ENCODE results near the gene RNF224.

Gene RNF224

DNA sequence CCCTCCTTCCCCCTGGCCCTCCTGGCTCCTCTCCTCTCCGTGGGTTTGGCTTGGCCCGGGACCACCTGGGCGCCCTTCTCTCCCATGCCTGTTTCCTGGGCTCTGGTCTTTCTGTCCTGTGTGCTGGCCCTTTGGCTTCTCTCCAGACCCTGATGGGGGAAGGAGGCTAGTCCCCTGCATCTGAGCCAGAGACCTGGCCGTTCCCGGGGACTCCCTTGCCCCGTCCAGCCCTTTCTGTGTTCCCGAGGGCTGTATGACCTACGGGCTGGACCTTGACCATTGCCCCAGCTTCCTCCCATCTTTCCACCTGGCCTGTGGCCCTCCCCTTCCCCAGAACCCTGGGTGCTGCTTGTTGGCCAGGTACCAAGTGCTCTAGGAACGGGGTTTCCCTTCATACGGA, 36.2 kb downstream of the RNF224 start:
- TF ChIP-seq, protein P1, sequence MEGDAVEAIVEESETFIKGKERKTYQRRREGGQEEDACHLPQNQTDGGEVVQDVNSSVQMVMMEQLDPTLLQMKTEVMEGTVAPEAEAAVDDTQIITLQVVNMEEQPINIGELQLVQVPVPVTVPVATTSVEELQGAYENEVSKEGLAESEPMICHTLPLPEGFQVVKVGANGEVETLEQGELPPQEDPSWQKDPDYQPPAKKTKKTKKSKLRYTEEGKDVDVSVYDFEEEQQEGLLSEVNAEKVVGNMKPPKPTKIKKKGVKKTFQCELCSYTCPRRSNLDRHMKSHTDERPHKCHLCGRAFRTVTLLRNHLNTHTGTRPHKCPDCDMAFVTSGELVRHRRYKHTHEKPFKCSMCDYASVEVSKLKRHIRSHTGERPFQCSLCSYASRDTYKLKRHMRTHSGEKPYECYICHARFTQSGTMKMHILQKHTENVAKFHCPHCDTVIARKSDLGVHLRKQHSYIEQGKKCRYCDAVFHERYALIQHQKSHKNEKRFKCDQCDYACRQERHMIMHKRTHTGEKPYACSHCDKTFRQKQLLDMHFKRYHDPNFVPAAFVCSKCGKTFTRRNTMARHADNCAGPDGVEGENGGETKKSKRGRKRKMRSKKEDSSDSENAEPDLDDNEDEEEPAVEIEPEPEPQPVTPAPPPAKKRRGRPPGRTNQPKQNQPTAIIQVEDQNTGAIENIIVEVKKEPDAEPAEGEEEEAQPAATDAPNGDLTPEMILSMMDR (conservative IDR thresholded peaks at IDR 0.05; ENCODE audit: low read depth, low read length), result no peak

DNA sequence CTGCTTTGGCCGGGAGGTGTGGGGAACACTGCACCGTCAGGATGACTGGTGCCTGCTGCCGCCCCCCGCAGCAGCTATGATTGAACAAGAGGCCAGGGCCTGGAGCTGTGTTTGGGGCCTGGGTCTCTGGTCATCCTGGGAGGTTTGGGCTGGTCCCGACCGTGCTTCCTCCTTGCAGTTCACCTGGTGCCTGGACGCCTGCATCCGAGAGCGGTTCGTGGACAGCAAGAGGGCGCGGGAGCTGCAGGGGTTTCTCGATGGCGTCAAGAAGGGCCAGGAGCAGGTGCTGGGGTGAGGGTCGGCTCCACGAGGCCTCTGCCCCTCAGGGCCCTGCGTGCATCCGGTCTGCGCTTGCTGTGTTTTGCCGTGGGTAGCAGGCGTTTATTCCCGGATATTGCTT, 36.8 kb downstream of the RNF224 start:
- no peak overlapping the region for H3K4me3 ChIP-seq (ENCODE audit: low read depth, low read length)
- TF ChIP-seq, protein P1 (conservative IDR thresholded peaks at IDR 0.05; ENCODE audit: low read depth, low read length), result no peak
- DNase-seq (ENCODE audit: low read depth), result no peak

More for the DNA sequence above, 36.2 kb downstream of the RNF224 start:
- no peak for DNase-seq (ENCODE audit: low read depth)
- no peak overlapping the region for H3K4me3 ChIP-seq (ENCODE audit: low read depth, low read length)

DNA sequence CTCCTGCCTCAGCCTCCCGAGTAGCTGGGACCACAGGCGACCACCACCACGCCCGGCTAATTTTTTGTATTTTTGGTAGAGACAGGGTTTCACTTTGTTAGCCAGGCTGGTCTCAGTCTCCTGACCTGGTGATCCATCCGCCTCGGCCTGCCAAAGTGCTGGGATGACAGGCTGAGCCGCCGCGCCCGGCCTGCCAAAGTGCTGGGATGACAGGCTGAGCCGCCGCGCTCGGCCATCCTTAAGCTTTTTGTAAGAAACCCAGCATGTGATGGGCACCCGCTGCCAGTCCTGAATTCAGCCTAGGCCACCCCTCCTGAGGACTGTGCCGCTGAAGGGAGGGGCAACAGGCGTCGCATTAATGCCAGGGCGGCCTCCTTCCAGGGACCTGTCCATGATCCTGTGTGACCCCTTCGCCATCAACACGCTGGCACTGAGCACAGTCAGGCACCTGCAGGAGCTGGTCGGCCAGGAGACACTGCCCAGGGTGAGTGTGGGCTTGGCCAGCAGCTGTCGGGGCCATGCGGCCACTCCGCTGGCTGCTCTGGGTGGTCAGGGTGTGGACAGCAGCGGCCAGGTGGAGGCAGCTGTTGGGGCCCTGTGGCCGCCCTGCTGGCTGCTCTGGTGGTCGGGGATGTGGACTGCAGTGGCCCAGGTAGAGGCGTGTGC, 38.3 kb downstream of the RNF224 start:
- TF ChIP-seq, protein P1 (conservative IDR thresholded peaks at IDR 0.05; ENCODE audit: low read depth, low read length), result no peak
- no peak overlapping the region for H3K4me3 ChIP-seq (ENCODE audit: low read depth, low read length)
- DNase-seq (ENCODE audit: low read depth), result no peak

DNA sequence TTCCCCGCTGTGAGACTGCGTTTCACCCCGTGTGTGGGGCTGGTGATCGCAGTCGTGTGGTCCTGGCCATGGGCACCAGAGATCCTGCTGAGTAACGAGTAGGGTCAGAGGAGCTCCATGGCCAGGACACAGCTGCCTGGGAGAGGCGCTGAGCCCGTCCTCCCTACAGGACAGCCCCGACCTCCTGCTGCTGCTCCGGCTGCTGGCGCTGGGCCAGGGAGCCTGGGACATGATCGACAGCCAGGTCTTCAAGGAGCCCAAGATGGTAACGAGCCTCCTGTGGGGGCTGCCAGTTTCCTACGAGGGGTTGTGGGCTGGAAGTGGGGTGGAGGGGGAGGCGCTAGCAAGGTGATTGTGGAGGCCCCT, 38.8 kb downstream of the RNF224 start:
- no peak for DNase-seq (ENCODE audit: low read depth)
- H3K4me3 ChIP-seq (ENCODE audit: low read depth, low read length), result no peak overlapping the region
- TF ChIP-seq, protein P1 (conservative IDR thresholded peaks at IDR 0.05; ENCODE audit: low read depth, low read length), result no peak

DNA sequence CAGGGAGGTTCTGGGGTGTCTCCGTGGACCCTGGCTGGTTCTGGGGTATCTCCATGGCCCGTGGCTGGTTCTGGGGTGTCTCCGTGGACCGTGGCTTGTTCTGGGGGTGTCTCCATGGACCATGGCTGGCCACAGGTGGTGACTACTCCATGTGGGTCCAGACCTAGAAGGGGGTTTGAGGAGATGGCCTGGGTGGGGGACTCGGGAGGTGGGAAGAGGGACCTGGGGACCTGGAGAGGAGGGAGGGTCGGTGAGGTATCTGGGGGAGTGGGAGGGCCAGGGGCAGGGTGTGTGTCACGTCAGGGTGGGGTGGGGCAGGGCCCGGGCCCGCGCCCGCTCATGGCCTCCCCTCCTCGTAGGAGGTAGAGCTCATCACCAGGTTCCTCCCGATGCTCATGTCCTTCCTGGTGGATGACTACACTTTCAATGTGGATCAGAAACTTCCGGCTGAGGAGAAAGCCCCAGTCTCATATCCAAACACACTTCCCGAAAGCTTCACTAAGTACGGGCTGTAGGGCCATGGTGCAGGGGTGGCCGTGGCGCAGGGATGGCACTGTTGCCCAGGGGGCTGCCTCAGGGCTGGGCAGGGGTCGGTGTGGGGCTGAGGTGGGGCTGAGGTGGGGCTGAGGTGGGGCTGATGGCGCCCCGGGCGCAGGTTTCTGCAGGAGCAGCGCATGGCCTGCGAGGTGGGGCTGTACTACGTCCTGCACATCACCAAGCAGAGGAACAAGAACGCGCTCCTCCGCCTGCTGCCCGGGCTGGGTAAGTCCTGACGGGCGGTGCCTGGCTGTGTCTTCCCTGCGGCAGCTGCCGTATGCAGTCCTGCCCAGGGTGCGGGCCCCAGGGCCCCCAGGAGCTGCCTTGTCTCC, 39.5 kb downstream of the RNF224 start:
- H3K4me3 ChIP-seq (ENCODE audit: low read depth, low read length), result no peak overlapping the region
- TF ChIP-seq, protein P1 (conservative IDR thresholded peaks at IDR 0.05; ENCODE audit: low read depth, low read length), result no peak
- no peak for DNase-seq (ENCODE audit: low read depth)

DNA sequence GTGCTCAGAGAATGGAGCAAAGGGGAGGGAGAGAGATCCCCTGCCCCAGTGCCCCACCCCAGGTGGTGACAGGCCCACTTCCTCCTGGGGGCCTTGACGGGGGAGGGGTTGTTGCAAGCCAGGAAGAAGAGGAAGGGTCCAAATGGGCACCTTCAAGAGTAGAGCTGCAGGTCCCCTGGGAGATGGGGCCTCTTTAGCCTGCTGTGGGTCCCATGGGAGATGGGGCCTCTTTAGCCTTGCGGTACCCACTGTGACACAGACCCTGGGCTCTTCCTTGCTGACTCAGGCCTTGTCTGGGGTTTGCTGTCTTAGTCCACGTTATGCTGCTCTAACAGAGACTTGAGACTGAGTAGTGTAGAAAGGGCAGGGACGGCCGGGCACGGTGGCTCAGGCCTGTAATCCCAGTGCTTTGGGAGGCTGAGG, 40.6 kb downstream of the RNF224 start:
- no peak for DNase-seq (ENCODE audit: low read depth)
- H3K4me3 ChIP-seq (ENCODE audit: low read depth, low read length), result no peak overlapping the region
- TF ChIP-seq, protein P1 (conservative IDR thresholded peaks at IDR 0.05; ENCODE audit: low read depth, low read length), result no peak
